GM23338 (cell line): Measurements from ENCODE around the gene UST. TPM values are rescaled to one million over a fixed set of nuclear protein-coding genes. Genes with fewer than 3 reads are reported as not detected.

Source experiments
- ATAC-seq: fragments of 200-7000 bp; cut with Tn5 transposase; 3 replicates; pipeline ENCODE4 v1.9.1; 2020
- DNase-seq: peaks from one replicate; pipeline ENCODE4 v3.0.0-alpha.2; 2015; ENCODE audit warnings: low spot score
- H2AFZ ChIP-seq: fragments of 200-600 bp; sonication (generic); 2 replicates; pipeline ENCODE4 v1.8.0; 2016; ENCODE audit warnings: antibody characterized with exemption, mild to moderate bottlenecking, moderate library complexity
- H3F3A ChIP-seq: fragments of 200-600 bp; sonication (generic); replicated peaks from 2 replicates; pipeline ENCODE4 v1.8.0; 2017; ENCODE audit warnings: antibody characterized with exemption, mixed run types, low read depth
- H3K27ac ChIP-seq: fragments of 200-600 bp; sonication (generic); 2 replicates; pipeline ENCODE4 v1.6.1; 2016; ENCODE audit warnings: low read depth
- H3K27me3 ChIP-seq: fragments of 200-600 bp; sonication (generic); 2 replicates; pipeline ENCODE4 v1.8.0; 2016; ENCODE audit warnings: mild to moderate bottlenecking, mixed run types, moderate library complexity; ENCODE audit not compliant: insufficient read depth
- H3K36me3 ChIP-seq: fragments of 200-600 bp; sonication (generic); 2 replicates; pipeline ENCODE4 v1.8.0; 2016; ENCODE audit warnings: mild to moderate bottlenecking; ENCODE audit not compliant: insufficient read depth
- H3K4me1 ChIP-seq: fragments of 200-600 bp; sonication (generic); 2 replicates; pipeline ENCODE4 v1.8.0; 2016; ENCODE audit warnings: mild to moderate bottlenecking, moderate library complexity; ENCODE audit not compliant: insufficient read depth
- H3K4me2 ChIP-seq: fragments of 200-600 bp; sonication (generic); 2 replicates; pipeline ENCODE4 v1.7.1; 2017; ENCODE audit warnings: mixed run types
- H3K4me3 ChIP-seq: fragments of 200-600 bp; sonication (generic); 2 replicates; pipeline ENCODE4 v1.6.1; 2016; ENCODE audit warnings: mixed run types
- H3K79me2 ChIP-seq: fragments of 200-600 bp; sonication (generic); replicated peaks from 2 replicates; pipeline ENCODE4 v1.8.0; 2017; ENCODE audit warnings: mild to moderate bottlenecking; ENCODE audit not compliant: insufficient read depth
- H3K9me2 ChIP-seq: fragments of 200-600 bp; sonication (generic); 2 replicates; pipeline ENCODE4 v1.8.0; 2017; ENCODE audit not compliant: insufficient read depth
- H4K20me1 ChIP-seq: fragments of 200-600 bp; sonication (generic); replicated peaks from 2 replicates; pipeline ENCODE4 v1.8.0; 2017; ENCODE audit warnings: mild to moderate bottlenecking; ENCODE audit not compliant: insufficient read depth
- H3K27ac Mint-ChIP-seq: 2 replicates; pipeline ENCODE4 v1.8.0; 2020; ENCODE audit warnings: inconsistent platforms, mild to moderate bottlenecking, moderate library complexity, mixed read lengths
- H3K27me3 Mint-ChIP-seq: 3 replicates; pipeline ENCODE4 v1.8.0; 2022; ENCODE audit warnings: low read depth, mild to moderate bottlenecking, moderate library complexity, mixed read lengths, inconsistent platforms; ENCODE audit not compliant: insufficient read depth, poor library complexity
- H3K36me3 Mint-ChIP-seq: 3 replicates; pipeline ENCODE4 v1.8.0; 2021; ENCODE audit warnings: low read depth, mild to moderate bottlenecking, inconsistent platforms, moderate library complexity, mixed read lengths
- H3K4me1 Mint-ChIP-seq: 3 replicates; pipeline ENCODE4 v1.8.0; 2020; ENCODE audit warnings: mild to moderate bottlenecking, inconsistent platforms, mixed read lengths
- H3K4me3 Mint-ChIP-seq: 3 replicates; pipeline ENCODE4 v1.8.0; 2021; ENCODE audit warnings: moderate library complexity, mild to moderate bottlenecking, inconsistent platforms, mixed read lengths
- H3K9me3 Mint-ChIP-seq: 3 replicates; pipeline ENCODE4 v1.8.0; 2020; ENCODE audit warnings: moderate library complexity, mild to moderate bottlenecking, inconsistent platforms, mixed read lengths
- CREB1 ChIP-seq: fragments of 250-450 bp; sonication (Bioruptor Pico); IDR thresholded peaks from 2 replicates; pipeline ENCODE4 v1.5.0; 2020; ENCODE audit warnings: low read depth, mild to moderate bottlenecking, moderate library complexity
- JUNB ChIP-seq: IDR thresholded peaks from one replicate; pipeline ENCODE4 v1.6.1; 2016; ENCODE audit warnings: antibody characterized with exemption; ENCODE audit not compliant: unreplicated experiment
- NANOG ChIP-seq: IDR thresholded peaks from 2 replicates; pipeline ENCODE4 v1.6.1; 2016; ENCODE audit warnings: antibody characterized with exemption, borderline replicate concordance
- POLR2AphosphoS5 ChIP-seq: IDR thresholded peaks from 2 replicates; pipeline ENCODE4 v1.6.1; 2016; ENCODE audit warnings: antibody characterized with exemption, low read depth
- STAT1 ChIP-seq: IDR thresholded peaks from one replicate; pipeline ENCODE4 v1.6.1; 2016; ENCODE audit warnings: antibody characterized with exemption; ENCODE audit not compliant: unreplicated experiment
- ZNF114 ChIP-seq: fragments of 250-450 bp; sonication (Bioruptor Pico); IDR thresholded peaks from 2 replicates; pipeline ENCODE4 v1.5.0; 2020; ENCODE audit warnings: mild to moderate bottlenecking, moderate library complexity
- polyA plus RNA-seq: library from polyadenylated mRNA; unstranded; fragments of >200 nt; fragmentation: Nextera tagmentation; extraction: Ambion mirVana; gene quantifications from 2 replicates; pipeline ENCODE4 v1.2.1, GENCODE V29; 2016
- total RNA-seq: library from RNA; depleted of rRNA; stranded (reverse); fragments of >200 nt; shearing (Covaris generic); gene quantifications from 2 replicates; pipeline ENCODE4 v1.2.3, GENCODE V29; 2014
- TF ChIP-seq, protein P1 (sequence below): fragments of 250-450 bp; sonication (Bioruptor Pico); IDR thresholded peaks from 2 replicates; pipeline ENCODE4 v1.5.0; 2020; ENCODE audit warnings: mild to moderate bottlenecking, moderate library complexity
- TF ChIP-seq, protein P2 (sequence below): IDR thresholded peaks from 2 replicates; pipeline ENCODE4 v1.6.1; 2016; ENCODE audit warnings: antibody characterized with exemption
- TF ChIP-seq, protein P3 (sequence below), 2 experiments: fragments of 200-600 bp in 1 of 2; sonication (generic) in 1 of 2; conservative IDR thresholded peaks; 2 replicates each; pipeline versions ENCODE4 v1.5.1 to v1.6.1; 2016 to 2017; ENCODE audit warnings: antibody characterized with exemption in 2 of 2, low read depth in 2 of 2, mild to moderate bottlenecking in 2 of 2, moderate library complexity in 1 of 2

Gene UST
- total and polyA plus RNA-seq, 2 experiments from 2014 or later: 12.6 to 33.0 TPM

GRCh38 chr6:148934961-148935360, 188.1 kb downstream of the UST start (continued):
- TF ChIP-seq, protein P1, sequence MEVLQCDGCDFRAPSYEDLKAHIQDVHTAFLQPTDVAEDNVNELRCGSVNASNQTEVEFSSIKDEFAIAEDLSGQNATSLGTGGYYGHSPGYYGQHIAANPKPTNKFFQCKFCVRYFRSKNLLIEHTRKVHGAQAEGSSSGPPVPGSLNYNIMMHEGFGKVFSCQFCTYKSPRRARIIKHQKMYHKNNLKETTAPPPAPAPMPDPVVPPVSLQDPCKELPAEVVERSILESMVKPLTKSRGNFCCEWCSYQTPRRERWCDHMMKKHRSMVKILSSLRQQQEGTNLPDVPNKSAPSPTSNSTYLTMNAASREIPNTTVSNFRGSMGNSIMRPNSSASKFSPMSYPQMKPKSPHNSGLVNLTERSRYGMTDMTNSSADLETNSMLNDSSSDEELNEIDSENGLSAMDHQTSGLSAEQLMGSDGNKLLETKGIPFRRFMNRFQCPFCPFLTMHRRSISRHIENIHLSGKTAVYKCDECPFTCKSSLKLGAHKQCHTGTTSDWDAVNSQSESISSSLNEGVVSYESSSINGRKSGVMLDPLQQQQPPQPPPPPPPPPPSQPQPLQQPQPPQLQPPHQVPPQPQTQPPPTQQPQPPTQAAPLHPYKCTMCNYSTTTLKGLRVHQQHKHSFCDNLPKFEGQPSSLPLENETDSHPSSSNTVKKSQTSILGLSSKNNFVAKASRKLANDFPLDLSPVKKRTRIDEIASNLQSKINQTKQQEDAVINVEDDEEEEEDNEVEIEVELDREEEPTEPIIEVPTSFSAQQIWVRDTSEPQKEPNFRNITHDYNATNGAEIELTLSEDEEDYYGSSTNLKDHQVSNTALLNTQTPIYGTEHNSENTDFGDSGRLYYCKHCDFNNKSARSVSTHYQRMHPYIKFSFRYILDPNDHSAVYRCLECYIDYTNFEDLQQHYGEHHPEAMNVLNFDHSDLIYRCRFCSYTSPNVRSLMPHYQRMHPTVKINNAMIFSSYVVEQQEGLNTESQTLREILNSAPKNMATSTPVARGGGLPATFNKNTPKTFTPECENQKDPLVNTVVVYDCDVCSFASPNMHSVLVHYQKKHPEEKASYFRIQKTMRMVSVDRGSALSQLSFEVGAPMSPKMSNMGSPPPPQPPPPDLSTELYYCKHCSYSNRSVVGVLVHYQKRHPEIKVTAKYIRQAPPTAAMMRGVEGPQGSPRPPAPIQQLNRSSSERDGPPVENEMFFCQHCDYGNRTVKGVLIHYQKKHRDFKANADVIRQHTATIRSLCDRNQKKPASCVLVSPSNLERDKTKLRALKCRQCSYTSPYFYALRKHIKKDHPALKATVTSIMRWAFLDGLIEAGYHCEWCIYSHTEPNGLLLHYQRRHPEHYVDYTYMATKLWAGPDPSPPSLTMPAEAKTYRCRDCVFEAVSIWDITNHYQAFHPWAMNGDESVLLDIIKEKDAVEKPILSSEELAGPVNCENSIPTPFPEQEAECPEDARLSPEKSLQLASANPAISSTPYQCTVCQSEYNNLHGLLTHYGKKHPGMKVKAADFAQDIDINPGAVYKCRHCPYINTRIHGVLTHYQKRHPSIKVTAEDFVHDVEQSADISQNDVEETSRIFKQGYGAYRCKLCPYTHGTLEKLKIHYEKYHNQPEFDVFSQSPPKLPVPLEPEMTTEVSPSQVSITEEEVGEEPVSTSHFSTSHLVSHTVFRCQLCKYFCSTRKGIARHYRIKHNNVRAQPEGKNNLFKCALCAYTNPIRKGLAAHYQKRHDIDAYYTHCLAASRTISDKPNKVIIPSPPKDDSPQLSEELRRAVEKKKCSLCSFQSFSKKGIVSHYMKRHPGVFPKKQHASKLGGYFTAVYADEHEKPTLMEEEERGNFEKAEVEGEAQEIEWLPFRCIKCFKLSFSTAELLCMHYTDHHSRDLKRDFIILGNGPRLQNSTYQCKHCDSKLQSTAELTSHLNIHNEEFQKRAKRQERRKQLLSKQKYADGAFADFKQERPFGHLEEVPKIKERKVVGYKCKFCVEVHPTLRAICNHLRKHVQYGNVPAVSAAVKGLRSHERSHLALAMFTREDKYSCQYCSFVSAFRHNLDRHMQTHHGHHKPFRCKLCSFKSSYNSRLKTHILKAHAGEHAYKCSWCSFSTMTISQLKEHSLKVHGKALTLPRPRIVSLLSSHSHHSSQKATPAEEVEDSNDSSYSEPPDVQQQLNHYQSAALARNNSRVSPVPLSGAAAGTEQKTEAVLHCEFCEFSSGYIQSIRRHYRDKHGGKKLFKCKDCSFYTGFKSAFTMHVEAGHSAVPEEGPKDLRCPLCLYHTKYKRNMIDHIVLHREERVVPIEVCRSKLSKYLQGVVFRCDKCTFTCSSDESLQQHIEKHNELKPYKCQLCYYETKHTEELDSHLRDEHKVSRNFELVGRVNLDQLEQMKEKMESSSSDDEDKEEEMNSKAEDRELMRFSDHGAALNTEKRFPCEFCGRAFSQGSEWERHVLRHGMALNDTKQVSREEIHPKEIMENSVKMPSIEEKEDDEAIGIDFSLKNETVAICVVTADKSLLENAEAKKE (CRISPR knock-in tag): no peak
- TF ChIP-seq ZNF114 (no peak), NANOG (no peak)

GRCh38 chr6:148935705-148936435, 189.0 kb downstream of the UST start:
- Histone ChIP-seq H3K27ac (no peak overlapping the region), H4K20me1 (peaks cover 16% of the 10 kb centered on the region; the same call in 1 of the 2 replicates), H3K9me2 (no peaks in the 10 kb centered on the region), H3K4me1 (peaks cover 3% of the 10 kb centered on the region; the same call in 1 of the 2 replicates), H2AFZ (no peak overlapping the region), H3F3A (no peaks in the 10 kb centered on the region), H3K79me2 (peaks cover 28% of the 10 kb centered on the region), H3K27me3 (no peaks in the 10 kb centered on the region), H3K4me2 (no peak overlapping the region), H3K36me3 (no peaks in the 10 kb centered on the region), H3K4me3 (no peak overlapping the region)
- Mint-ChIP-seq H3K27ac (no peak overlapping the region), H3K27me3 (no peaks in the 10 kb centered on the region), H3K9me3 (no peaks in the 10 kb centered on the region), H3K36me3 (no peaks in the 10 kb centered on the region), H3K4me3 (no peak overlapping the region), H3K4me1 (peaks cover 22% of the 10 kb centered on the region)
- DNase-seq (no peak), ATAC-seq (no peak)
- TF ChIP-seq JUNB (no peak), ZNF114 (no peak), POLR2AphosphoS5 (no peak), NANOG (no peak), CREB1 (CRISPR knock-in tag) (no peak), STAT1 (no peak)
- TF ChIP-seq, protein P2, sequence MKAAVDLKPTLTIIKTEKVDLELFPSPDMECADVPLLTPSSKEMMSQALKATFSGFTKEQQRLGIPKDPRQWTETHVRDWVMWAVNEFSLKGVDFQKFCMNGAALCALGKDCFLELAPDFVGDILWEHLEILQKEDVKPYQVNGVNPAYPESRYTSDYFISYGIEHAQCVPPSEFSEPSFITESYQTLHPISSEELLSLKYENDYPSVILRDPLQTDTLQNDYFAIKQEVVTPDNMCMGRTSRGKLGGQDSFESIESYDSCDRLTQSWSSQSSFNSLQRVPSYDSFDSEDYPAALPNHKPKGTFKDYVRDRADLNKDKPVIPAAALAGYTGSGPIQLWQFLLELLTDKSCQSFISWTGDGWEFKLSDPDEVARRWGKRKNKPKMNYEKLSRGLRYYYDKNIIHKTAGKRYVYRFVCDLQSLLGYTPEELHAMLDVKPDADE: no peak
- TF ChIP-seq, protein P3, sequence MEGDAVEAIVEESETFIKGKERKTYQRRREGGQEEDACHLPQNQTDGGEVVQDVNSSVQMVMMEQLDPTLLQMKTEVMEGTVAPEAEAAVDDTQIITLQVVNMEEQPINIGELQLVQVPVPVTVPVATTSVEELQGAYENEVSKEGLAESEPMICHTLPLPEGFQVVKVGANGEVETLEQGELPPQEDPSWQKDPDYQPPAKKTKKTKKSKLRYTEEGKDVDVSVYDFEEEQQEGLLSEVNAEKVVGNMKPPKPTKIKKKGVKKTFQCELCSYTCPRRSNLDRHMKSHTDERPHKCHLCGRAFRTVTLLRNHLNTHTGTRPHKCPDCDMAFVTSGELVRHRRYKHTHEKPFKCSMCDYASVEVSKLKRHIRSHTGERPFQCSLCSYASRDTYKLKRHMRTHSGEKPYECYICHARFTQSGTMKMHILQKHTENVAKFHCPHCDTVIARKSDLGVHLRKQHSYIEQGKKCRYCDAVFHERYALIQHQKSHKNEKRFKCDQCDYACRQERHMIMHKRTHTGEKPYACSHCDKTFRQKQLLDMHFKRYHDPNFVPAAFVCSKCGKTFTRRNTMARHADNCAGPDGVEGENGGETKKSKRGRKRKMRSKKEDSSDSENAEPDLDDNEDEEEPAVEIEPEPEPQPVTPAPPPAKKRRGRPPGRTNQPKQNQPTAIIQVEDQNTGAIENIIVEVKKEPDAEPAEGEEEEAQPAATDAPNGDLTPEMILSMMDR (conservative IDR thresholded peaks at IDR 0.05; ENCODE audit: low read depth in 2 of 2): no peak
